GM19023 (cell line): ENCODE data around the gene POGZ.
A peak's percentile ranks its signal among the peaks of the same experiment; 100 is the strongest.
"Not testable (repeated sequence)": the region's sequence is repeated elsewhere in the genome, so short reads cannot be mapped to it uniquely, and the experiment has no call there.

Experiments used
- ATAC-seq: cut with Tn5 transposase; IDR thresholded peaks from one replicate; pipeline ENCODE4 v1.9.1; 2021; ENCODE audit warnings: mild to moderate bottlenecking, moderate library complexity; ENCODE audit not compliant: unreplicated experiment

The POGZ gene

DNA sequence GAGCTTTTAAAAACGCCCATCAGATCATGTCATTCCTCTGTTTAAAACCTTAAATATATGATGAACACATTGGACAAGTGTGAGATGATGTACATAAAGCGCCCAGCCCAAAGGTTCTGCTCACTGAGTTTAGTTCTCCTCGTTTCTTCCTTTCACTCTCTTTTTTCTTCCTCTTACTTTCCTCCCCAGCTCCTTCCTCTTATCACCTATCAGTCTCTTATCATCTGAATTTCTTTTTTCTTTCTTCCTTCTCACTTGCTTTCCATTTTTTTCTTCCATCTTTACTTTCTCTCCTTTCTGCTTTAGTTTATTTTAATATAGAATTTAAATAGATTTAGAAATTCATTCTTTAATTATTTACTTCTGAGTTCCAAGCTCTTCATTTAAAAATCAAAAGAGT is 17.8 kb upstream of the POGZ start:
- ATAC-seq, result no peak

DNA sequence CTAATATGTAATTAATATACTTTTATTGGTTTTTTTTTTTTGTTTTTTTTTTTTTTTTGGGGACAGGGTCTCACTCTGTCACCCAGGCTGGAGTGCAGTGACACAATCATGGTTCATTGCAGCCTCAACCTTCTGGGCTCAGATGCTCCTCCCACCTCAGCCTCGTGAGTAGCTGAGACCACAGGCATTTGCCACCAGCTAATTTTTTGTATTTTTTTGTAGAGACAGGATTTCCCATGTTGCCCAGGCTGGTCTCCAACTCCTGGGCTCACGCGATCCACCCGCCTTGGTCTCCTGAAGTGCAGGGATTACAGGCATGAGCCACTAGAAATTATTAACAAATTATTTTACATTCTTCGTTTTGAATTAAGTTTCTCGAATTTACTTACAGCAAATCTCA is 16.8 kb upstream of the POGZ start:
- ATAC-seq, result no peak

DNA sequence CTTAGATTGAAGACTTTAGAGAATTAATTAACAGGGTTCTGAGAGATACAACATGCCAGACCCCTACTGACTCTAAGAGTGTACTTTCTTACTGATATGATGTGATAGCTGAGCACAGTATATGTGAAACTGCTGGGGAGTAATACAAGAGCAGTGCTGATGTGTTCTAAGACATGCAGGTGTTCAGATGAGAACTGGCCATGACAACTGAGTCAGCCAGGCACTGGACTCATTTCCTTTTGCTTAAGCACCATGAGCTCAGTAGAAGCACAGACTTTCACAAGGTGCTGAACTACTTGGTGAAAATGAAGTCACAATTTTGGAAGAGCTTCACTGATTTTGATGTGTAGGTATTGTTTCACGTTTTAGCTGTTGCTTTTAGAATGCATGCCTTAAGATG is 15.9 kb upstream of the POGZ start:
- peak; percentile 87 for ATAC-seq

DNA sequence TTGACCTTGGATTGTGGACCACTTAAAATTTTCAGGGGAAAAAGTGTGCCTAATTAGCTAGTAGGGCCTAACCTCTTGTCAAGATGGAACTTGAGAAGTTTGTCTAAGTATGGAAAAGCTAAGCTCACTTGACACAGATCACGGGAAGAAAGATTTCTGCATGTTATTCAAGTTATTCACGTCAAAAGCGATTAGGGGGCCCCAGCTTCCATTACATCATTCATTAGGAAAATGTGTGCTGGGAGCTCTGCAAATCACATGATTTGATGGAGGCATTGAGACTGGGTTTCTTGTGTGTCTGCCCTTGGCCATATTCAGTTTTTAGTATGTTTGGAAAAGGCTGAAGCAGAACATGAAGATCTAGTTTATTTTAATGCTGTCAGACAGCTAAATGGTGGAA is 15.5 kb upstream of the POGZ start:
- ATAC-seq, result no peak

DNA sequence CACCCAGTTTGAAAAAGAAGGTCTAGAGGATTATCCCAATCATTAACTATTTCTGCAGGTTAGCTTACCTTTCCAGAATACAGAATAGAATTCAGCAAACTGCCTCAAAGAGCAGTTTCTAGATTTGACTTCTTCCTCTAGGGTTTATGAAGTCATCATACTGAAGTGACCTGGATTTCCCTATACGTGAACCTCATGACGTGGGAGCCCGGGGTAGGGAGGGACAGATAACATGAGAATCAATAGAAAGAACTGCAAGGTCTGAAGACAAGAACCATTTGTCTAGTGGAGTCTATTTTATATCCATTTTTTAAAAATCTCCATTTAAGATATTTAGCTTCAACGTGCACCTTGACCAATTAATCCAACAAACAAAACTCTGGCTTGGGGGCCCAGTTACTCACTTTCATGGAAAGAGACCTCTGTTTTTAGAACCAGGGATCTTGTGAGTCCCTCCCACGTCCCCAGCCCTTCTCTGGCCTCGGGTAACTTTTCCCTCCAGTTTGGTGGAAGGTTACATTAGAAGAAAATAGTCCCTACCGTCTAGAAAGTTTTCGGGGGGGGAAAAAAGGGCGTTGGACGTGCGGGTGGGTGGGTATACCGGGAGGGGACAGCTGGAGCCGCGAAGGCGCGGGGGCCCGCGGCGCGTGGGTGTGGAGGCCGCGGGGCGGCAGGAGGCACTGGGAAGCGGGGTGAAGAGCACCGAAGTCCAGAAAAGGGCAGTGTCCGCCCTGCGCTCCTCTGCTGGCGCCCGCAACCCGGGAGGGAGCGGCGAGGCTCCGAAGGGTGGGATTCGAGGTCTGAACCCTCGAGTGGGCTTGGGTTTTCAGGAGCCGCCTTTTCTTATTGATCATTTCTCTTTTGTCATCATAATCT is 13.8 kb upstream of the POGZ start:
- no peak for ATAC-seq

DNA sequence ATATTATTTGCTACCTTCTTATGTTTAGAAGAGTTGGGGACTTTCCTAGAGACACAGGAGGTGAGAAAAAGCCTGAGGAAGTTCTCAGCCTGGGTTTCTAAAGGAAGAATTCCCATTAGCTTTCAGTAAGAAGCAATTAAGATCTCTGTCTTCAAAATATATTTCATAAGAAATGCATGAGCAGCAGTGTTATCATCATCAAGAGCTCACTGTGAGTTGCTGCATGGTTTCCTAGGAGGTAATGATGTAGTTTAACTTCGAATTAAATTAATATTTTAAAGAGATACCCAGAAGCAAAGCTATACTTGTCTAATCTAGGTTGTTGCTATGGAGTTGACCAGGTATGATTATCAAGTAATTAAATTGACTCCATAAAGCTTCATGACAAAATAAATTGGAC is 5.7 kb upstream of the POGZ start:
- no peak for ATAC-seq

DNA sequence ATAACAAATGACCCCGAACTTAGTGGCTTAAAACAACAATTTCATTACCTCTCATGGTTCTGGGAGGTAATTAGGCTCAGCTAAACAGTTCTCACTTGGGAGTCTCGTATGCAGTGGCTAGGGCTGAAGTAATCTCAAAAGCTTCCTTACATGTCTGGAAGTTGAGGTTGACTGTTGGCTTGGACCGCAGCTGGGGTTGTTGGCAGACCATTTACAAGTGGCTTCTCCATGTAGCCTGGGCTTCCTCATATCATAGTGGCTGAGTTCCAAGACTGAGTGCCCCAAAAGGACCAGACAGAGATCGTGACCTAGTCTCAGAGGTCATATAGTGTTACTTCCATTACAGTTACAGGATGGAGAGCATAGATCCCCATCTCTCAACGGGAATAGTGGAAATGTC is 2.4 kb upstream of the POGZ start:
- ATAC-seq, result no peak

DNA sequence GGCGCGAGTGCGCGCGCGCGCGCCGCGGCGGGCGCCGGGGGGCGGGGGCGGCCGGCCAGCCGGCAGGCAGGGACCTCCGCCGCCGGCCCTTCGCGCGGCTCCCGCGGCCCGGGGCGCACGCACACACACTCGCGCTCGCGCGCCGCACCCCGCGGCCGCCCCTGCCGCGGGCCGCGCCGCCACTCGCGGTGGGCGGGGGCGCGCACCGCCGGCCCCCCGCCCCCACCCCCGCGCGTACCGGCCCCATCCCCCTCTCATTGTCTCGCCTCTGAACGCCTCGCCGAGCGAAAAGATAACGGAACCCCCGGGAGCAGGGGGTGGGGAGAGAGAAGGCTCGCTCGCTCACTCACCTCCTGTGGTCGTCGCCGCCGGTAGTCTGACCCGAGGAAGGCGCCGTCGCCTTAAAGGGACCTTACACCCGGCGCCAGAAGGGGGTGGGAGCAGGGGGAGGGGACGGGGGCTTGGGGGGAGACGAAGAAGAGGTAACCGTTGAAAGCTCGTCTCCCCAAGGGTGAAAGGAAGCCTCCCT is 428 bp downstream of the POGZ start:
- no peak for ATAC-seq

DNA sequence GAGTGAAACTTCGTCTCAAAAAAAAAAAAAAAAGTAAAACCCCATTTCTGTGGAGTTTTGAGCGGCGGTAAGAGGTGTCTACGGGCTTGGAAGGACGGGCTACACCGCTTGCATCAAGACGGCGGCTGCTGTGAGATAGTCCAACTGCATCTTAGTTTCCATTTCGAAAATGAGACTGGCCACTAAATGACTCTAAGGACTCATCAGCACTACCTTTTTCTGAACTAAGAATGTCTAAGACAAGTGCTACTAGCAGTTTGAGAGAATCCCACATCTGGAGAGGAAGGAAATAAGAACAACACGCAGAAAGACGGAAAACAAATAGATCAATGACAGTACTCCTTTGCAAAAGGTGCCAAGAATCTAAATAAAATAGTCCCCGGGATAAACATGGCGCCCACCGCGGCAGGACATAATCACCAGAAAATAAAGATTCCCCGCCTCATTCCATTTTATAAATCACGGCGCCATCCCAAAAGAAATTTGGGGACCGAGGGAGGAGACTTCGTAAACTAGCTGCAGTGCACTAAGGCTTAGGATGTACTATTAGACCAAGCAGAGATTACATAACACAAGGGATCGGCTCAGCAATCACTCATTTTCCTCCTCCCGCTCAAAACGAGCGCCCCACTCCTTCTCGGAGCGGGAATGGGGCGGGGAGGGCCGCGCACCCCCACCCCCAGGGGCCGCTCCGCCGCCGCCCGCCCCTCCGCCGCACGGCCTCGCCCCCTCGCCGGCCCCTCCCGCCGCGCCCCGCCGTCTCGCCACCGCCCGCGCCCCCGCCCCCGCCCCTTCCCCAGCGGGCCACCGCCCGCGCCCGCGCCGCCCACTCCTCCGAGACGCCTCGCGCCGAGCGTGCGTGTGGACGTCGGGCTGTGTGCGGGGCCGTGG is 1.1 kb downstream of the POGZ start:
- no peak for ATAC-seq

DNA sequence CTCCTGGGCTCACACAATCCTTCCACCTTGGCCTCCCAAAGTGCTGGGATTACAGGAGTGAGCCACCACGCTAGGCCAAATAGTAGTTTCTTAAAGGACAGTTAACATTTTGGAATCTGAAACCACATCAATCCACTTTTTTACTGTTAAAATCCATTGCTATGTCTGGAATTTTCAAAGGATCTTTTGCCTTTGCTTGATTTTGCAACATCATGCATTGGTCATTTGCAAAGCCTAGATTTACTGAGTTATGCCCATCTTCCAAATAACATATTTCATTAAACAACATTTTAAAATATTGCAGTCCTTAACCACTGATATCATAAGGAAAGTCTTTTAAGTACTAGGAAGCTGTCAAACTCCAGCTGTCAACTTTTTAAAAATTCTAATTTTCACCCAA is 3.3 kb downstream of the POGZ start:
- ATAC-seq, result no peak

DNA sequence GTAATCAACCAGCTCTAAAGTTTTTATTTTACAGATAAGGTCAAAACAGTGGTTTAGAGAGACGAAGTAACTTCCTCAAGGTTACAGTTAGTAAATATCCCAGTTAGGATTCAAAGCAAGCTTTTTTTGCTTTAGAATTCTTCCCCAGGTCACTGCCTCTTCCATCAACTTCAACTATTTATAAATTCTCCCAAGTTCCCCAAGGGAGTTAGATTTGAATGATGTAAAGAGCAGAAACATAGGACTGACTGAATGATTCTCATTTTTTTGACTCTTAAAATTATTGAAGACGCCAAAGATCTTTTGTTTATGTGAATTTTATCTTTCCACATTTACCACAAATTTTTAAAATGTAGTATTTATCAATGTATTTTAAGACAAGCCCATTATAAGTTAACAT is 4.1 kb downstream of the POGZ start:
- ATAC-seq, result no peak

DNA sequence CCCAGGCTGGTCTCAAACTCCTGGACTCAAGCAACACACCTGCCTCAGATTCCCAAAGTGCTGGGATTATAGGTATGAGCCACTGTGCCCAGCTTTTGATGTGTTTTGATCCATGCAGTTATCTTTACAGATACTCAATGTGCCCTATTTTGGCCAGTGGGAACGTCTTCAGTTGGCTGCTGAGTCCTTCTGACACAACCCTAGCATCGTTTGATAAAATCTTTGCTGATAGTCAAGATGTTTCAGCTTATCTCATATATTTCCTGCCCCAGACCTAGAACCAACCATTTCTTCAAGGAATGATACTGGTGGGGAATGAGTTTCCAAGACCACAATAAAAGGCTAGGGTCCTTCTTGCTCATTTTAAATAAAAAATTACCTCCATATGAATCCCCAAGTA is 11.6 kb downstream of the POGZ start:
- ATAC-seq, result no peak

DNA sequence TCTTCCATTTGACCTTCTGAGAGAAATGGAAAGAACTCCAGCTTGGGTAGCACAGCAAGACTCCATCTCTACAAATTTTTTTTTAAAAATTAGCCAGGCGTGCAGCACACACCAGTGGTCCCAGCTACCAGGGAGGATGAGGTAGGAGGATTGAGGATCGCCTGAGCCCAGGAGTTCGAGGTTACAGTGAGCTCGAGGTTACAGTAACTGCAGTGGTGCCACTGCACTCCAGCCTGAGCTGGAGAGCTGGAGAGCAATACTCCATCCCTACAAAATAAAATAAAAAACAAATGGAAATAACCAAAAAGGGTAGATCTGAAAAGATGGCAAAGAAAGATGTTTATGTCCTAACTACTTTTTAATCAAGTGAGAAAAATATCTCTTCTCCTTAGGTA is 14.5 kb downstream of the POGZ start:
- no peak for ATAC-seq

DNA sequence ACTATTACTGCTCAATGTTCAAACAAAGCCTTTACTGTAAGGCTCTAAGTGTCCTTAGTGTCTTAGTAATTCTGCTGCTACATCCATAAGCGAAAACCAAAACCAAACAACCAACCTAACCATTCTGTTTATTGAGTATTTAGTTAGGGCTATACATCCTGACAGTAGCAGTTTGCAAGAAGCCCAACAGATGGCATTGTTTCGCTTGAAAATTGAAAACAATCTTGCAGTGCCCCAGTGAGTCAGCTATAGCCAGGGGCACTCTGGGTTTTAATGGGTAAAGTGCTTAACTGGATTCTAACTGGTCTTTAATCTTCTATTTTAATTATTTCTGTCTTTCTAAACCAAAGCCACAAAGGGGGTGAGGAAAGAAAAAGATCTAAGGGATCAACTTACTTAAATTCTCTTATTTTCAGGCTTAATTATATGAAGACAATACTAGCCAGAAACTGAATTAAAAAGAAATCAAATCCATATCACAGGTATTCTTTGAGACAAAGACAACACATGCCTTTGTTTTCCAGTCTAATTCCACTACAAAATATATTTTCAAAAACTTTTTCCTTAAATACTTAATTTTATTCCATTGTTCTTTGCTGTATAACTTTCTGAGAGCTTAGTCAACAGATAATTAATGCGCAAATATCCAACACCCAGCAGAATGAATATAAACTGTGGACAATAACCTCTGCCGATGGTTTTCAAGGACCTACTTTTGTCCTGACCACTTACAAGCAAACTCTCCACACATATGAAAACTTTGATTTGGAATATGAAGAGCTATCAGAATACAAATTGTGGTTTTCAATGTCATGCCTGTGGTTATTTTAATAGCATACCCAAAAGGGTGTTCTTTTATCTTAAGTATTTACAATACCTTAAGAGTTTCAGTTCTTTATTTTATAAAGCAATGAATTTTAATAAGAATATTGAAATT is 15.2 kb downstream of the POGZ start:
- no peak for ATAC-seq

DNA sequence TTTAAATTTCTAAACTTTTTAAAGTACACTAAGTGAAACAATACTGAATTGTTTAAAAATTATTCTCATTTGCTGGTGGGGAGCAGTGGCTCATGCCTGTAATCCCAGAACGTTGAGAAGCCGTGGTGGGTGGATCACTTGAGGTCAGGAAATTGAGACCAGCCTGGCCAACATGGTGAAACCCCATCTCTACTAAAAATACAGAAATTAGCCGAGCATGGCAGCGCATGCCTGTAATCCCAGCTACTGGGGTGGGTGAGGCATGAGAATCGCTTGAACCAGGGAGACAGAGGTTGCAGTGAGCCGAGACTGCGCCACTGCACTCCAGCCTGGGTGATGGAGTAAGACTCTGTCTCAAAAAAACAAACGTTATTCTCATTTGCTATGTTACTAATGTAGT is 21.9 kb downstream of the POGZ start:
- not testable (repeated sequence) for ATAC-seq

DNA sequence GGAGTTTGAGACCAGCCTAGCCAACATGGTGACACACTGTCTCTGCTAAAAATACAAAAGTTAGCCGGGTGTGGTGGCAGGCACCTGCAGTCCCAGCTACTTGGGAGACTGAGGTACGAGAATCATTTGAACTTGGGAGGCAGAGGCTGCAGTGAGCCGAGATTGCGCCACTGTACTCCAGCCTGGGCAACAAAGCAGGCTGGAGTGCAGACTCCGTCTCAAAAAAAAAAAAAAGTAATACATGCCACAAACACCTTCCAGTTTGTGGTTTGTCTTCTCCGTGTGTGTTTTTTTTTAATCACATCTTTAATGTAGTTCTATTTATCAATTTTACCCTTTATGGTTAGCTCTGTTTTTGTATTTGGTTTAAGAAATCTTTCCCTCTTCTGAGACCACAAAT is 22.3 kb downstream of the POGZ start:
- ATAC-seq, result no peak

DNA sequence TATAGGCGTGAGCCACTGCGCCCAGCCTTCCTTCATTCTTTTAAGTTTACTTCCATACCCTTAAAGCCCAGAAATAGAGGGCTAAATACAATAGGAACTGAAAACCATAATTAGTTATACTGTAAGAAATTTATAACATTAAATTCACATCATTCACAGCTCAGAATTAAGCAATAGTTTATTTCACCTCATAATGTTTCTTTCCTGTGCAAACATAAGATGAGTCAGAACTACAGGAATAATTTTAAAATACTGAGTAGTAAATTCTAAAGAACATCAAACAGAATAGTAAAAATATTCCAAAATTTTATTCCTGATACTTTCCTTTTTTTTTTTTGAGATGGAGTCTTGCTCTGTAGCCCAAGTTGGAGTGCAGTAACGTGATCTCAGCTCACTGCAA is 24.1 kb downstream of the POGZ start:
- ATAC-seq, result no peak

DNA sequence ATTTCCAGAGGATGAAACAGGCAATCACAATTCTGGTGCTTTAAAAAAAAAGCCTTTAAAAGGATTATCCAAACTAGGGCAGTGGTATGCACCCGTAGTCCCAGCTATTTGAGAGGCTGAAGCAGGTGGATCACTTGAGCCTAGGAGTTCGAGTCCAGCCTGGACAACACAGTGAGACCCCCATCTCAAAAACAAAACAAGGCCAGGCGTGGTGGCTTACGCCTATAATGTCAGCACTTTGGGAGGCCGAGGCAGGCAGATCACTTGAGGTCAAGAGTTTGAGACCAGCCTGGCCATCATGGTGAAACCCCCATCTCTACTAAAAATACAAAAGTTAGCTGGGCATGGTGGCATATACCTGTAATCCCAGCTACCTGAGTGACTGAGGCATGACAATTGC is 25.5 kb downstream of the POGZ start:
- not testable (repeated sequence) for ATAC-seq

DNA sequence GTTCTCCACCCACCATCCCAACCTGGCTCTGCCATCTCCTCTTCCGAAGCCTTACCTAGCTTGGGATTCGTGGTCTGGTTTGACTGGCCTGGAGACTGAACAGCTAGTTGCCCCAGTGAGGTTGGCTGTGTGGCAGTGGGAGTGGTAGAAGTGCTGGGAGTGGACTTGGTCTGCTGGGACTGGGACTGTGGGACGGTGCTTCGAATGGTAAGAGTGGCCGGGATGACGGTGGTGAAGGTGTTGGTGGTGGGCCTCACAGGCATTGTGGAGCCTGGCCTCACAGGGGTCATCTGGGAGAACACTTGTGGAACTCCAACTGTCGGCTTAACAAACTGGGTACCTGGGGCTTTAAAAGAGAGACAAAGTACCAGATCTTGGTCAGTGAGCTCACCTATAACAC is 31.2 kb downstream of the POGZ start:
- ATAC-seq, result no peak

DNA sequence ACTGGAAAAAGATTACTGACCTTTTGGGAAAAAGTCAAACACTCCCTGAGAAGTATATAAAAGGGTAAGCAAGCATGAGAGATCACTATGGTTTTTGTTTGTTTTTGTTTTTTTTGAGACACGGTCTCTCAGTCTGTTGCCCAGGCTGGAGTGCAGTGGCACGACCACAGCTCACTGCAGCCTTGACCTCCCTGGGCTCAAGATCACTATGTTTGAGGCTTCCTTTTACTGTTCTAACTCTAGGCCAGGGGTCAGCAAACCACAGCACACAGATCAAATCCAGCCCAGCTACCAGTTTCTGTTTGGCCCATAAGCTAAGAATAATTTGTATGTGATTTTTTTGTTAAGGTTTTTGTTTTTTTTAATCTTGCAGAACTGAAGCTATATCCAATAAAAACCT is 34.2 kb downstream of the POGZ start:
- no peak for ATAC-seq

DNA sequence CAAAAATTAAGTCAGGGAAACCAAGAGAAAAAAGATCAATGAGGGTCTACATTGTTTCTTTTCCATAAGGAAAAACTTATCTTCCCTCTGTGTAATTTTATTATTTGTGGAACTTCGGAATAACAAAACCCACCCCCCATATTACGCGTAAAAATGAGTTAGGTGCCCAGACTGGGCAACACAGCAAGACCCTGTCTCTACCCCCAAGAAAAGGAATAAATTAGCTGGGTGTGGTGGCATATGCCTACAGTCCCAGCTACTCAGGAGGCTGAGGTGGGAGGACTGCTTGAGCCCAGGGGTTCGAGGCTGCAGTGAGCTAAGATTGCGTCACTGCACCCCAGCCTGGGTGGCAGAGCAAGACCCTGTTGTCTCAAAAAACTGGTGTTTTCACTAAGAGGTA is 39.5 kb downstream of the POGZ start:
- no peak for ATAC-seq
